Panc1 (cell line): ENCODE results near the gene PJA2. TPM values are rescaled to one million over a fixed set of nuclear protein-coding genes. Genes with fewer than 3 reads are reported as not detected.

Experiments used
- ATAC-seq: fragments of 200-7000 bp; cut with Tn5 transposase; 2 replicates; pipeline ENCODE4 v1.9.1; 2020; ENCODE audit warnings: mild to moderate bottlenecking, moderate library complexity
- BruUV-seq: library from RNA; stranded (reverse); fragments of 400-500 nt; replicated peaks from 2 replicates; lab custom pipeline; 2021; lab: Mats Ljungman, UMichigan
- CTCF ChIA-PET: fragments of 300-600 bp; sonication (Branson Sonifier 250); formaldehyde crosslinking; loops from one replicate; lab custom pipeline; 2022; ENCODE audit warnings: antibody characterized with exemption; lab: Charles Lee
- POLR2A ChIA-PET: fragments of 300-600 bp; sonication (Branson Sonifier 250); formaldehyde crosslinking; loops from one replicate; lab custom pipeline; 2022; ENCODE audit warnings: antibody characterized with exemption; lab: Charles Lee
- DNase-seq: peaks from one replicate; pipeline ENCODE4 v3.0.0-alpha.2; 2010; ENCODE audit warnings: low read depth, low spot score
- H3K27ac ChIP-seq: 2 replicates; pipeline ENCODE4 v1.5.1; 2011; ENCODE audit warnings: mild to moderate bottlenecking, low read length, inconsistent platforms
- H3K27me3 ChIP-seq: fragments of 200-500 bp; sonication (Bioruptor generic); 2 replicates; pipeline ENCODE4 v1.6.0; 2014; ENCODE audit warnings: low read length, inconsistent platforms; ENCODE audit not compliant: control insufficient read depth, insufficient read depth
- H3K36me3 ChIP-seq: fragments of 200-500 bp; sonication (Bioruptor generic); 2 replicates; pipeline ENCODE4 v1.5.1; 2014; ENCODE audit warnings: inconsistent platforms, mild to moderate bottlenecking, low read length, moderate library complexity; ENCODE audit not compliant: control insufficient read depth, insufficient read depth
- H3K4me1 ChIP-seq: 2 replicates; pipeline ENCODE4 v1.5.1; 2011; ENCODE audit warnings: inconsistent platforms, mild to moderate bottlenecking, low read length, moderate library complexity; ENCODE audit not compliant: control insufficient read depth, insufficient read depth
- H3K4me3 ChIP-seq, 2 experiments: 2 replicates each; pipeline ENCODE4 v1.5.1; 2011 to 2012; ENCODE audit warnings: low read depth in 2 of 2, low read length in 2 of 2, mild to moderate bottlenecking in 2 of 2, inconsistent platforms in 1 of 2, moderate library complexity in 1 of 2
- H3K9me3 ChIP-seq: fragments of 200-500 bp; sonication (Bioruptor generic); 2 replicates; pipeline ENCODE4 v1.5.1; 2014; ENCODE audit warnings: low read depth, mild to moderate bottlenecking, inconsistent platforms, low read length, moderate library complexity; ENCODE audit not compliant: control insufficient read depth, insufficient read depth
- CTCF ChIP-seq: fragments of 450-650 bp; IDR thresholded peaks from 2 replicates; pipeline ENCODE4 v1.5.1; 2017; ENCODE audit warnings: mild to moderate bottlenecking
- POLR2AphosphoS5 ChIP-seq: IDR thresholded peaks from 2 replicates; pipeline ENCODE4 v1.6.1; 2012; ENCODE audit warnings: mild to moderate bottlenecking, low read depth, low read length, moderate library complexity
- SIN3A ChIP-seq: IDR thresholded peaks from 2 replicates; pipeline ENCODE4 v1.6.1; 2012; ENCODE audit warnings: low read depth, mild to moderate bottlenecking, low read length, moderate library complexity, borderline replicate concordance; ENCODE audit not compliant: insufficient read depth
- TCF7L2 ChIP-seq: IDR thresholded peaks from 2 replicates; pipeline ENCODE4 v1.6.1; 2011; ENCODE audit warnings: mild to moderate bottlenecking, low read depth, low read length, inconsistent platforms
- in situ Hi-C: cut with HindIII; loops from 2 replicates; pipeline ENCODE4 v1.10.0; 2016; ENCODE audit warnings: low sequenced_read_pairs, low pct_unique_long_range_greater_than_20kb
- intact Hi-C: fragments of 100-400 bp; cut with micrococcal nuclease; formaldehyde crosslinking; loops from one replicate; pipeline ENCODE4 v1.10.0; 2022; ENCODE audit not compliant: unreplicated experiment
- total RNA-seq: library from RNA; stranded (reverse); gene quantifications from one replicate; pipeline ENCODE4 v1.2.1, GENCODE V29; 2021; ENCODE audit not compliant: unreplicated experiment
- TF ChIP-seq, protein P1 (sequence below), 2 experiments: IDR thresholded peaks; 2 replicates each; pipeline ENCODE4 v1.6.1; 2011 to 2012; ENCODE audit warnings: low read depth in 2 of 2, control low read depth in 1 of 2, low read length in 1 of 2, mild to moderate bottlenecking in 1 of 2, moderate library complexity in 1 of 2; ENCODE audit not compliant: insufficient read depth in 1 of 2

The PJA2 gene
- total RNA-seq, 1 experiment from 2014 or later = 33.6 TPM

DNA sequence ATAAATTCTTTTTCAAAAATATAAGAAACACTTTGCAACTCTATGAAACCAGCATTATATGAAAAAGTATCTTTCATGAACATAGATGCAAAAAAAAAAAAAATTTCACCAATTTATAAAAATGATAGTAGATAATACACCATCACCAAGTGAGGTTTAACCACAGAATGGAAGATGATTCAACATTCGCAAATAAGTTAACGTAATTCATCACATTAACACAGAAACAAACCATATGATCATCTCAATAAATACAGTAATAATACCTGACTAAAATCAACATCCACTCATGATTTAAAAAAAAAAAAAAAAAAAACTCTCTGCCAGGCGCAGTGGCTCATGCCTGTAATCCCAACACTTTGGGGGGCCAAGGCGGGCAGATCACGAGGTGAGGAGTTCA lies 6.3 kb downstream of the PJA2 start:
- no peak for ATAC-seq
- peaks cover 20% of the 10 kb centered on the region for H3K4me1 ChIP-seq
- POLR2A ChIA-PET = no interaction called here
- DNase-seq = no peak
- no peak overlapping the region for H3K27ac ChIP-seq
- intact Hi-C loops (no loop called here), in situ Hi-C loops (no loop called here)
- H3K36me3 ChIP-seq = no peaks in the 10 kb centered on the region
- H3K4me3 ChIP-seq = no peak overlapping the region
- H3K27me3 ChIP-seq = no peaks in the 10 kb centered on the region
- CTCF ChIA-PET = no interaction called here
- no peaks in the 10 kb centered on the region for H3K9me3 ChIP-seq
- TF ChIP-seq, protein P1, sequence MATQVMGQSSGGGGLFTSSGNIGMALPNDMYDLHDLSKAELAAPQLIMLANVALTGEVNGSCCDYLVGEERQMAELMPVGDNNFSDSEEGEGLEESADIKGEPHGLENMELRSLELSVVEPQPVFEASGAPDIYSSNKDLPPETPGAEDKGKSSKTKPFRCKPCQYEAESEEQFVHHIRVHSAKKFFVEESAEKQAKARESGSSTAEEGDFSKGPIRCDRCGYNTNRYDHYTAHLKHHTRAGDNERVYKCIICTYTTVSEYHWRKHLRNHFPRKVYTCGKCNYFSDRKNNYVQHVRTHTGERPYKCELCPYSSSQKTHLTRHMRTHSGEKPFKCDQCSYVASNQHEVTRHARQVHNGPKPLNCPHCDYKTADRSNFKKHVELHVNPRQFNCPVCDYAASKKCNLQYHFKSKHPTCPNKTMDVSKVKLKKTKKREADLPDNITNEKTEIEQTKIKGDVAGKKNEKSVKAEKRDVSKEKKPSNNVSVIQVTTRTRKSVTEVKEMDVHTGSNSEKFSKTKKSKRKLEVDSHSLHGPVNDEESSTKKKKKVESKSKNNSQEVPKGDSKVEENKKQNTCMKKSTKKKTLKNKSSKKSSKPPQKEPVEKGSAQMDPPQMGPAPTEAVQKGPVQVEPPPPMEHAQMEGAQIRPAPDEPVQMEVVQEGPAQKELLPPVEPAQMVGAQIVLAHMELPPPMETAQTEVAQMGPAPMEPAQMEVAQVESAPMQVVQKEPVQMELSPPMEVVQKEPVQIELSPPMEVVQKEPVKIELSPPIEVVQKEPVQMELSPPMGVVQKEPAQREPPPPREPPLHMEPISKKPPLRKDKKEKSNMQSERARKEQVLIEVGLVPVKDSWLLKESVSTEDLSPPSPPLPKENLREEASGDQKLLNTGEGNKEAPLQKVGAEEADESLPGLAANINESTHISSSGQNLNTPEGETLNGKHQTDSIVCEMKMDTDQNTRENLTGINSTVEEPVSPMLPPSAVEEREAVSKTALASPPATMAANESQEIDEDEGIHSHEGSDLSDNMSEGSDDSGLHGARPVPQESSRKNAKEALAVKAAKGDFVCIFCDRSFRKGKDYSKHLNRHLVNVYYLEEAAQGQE (IDR thresholded peaks at IDR 0.05; ENCODE audit: insufficient read depth in 1 of 2, low read depth in 2 of 2, low read length in 1 of 2) = no peak
- TF ChIP-seq SIN3A = no peak
- TF ChIP-seq CTCF = no peak
- no TSS peak for BruUV-seq

GRCh38 chr5:109399092-109399759 lies 10.5 kb downstream of the PJA2 start:
- in situ Hi-C loops = no loop called here
- no TSS peak for BruUV-seq
- TF ChIP-seq POLR2AphosphoS5 (no peak), SIN3A (no peak), CTCF (no peak), TCF7L2 (no peak)
- TF ChIP-seq, protein P1 (IDR thresholded peaks at IDR 0.05; ENCODE audit: insufficient read depth in 1 of 2, low read depth in 2 of 2, low read length in 1 of 2) = no peak
- ATAC-seq = no peak
- H3K27me3 ChIP-seq = no peaks in the 10 kb centered on the region
- no peaks in the 10 kb centered on the region for H3K9me3 ChIP-seq
- no peak for DNase-seq
- no peak overlapping the region for H3K4me3 ChIP-seq
- no peaks in the 10 kb centered on the region; the same call in 1 of the 2 replicates for H3K4me1 ChIP-seq
- no peak overlapping the region for H3K27ac ChIP-seq
- no peaks in the 10 kb centered on the region for H3K36me3 ChIP-seq
- ChIA-PET CTCF (no interaction called here), POLR2A (no interaction called here)
- intact Hi-C loops = no loop called here
